GM21723 (cell line): ENCODE measurements around the gene ELOVL7.
"Not testable (repeated sequence)": the region's sequence is repeated elsewhere in the genome, so short reads cannot be mapped to it uniquely, and the experiment has no call there.

Experiments
- ATAC-seq: cut with Tn5 transposase; IDR thresholded peaks from one replicate; pipeline ENCODE4 v1.9.1; 2021; ENCODE audit warnings: mild to moderate bottlenecking, moderate library complexity; ENCODE audit not compliant: unreplicated experiment

ELOVL7 gene

GRCh38 chr5:60833520-60833919 is 10.5 kb downstream of the ELOVL7 start:
- ATAC-seq, result no peak

GRCh38 chr5:60830581-60831127 is 13.4 kb downstream of the ELOVL7 start:
- ATAC-seq, result peak; percentile 70

- ATAC-seq, result no peak
Measured at GRCh38 chr5:60829490-60830266, 14.4 kb downstream of the ELOVL7 start.

- ATAC-seq, result no peak
Measured at GRCh38 chr5:60827201-60827600, 16.9 kb downstream of the ELOVL7 start.

GRCh38 chr5:60826653-60827052 is 17.4 kb downstream of the ELOVL7 start:
- ATAC-seq, result peak; percentile 80

- ATAC-seq, result no peak
Measured at GRCh38 chr5:60823574-60823973, 20.5 kb downstream of the ELOVL7 start.

- no peak for ATAC-seq
Measured at GRCh38 chr5:60822285-60822556, 21.8 kb downstream of the ELOVL7 start.

- ATAC-seq, result no peak
Measured at GRCh38 chr5:60821488-60822284, 22.4 kb downstream of the ELOVL7 start.

GRCh38 chr5:60820593-60821487 is 23.2 kb downstream of the ELOVL7 start:
- no peak for ATAC-seq

GRCh38 chr5:60816138-60816537 is 27.9 kb downstream of the ELOVL7 start:
- not testable (repeated sequence) for ATAC-seq

- ATAC-seq, result no peak
Measured at GRCh38 chr5:60814498-60814897, 29.6 kb downstream of the ELOVL7 start.

GRCh38 chr5:60812426-60812825 is 31.6 kb downstream of the ELOVL7 start:
- ATAC-seq, result no peak

- peak; percentile 33 for ATAC-seq
Measured at GRCh38 chr5:60811105-60811504, 33.0 kb downstream of the ELOVL7 start.

GRCh38 chr5:60810438-60811085 is 33.5 kb downstream of the ELOVL7 start:
- peak; percentile 56 for ATAC-seq

- no peak for ATAC-seq
Measured at GRCh38 chr5:60809891-60810425, 34.1 kb downstream of the ELOVL7 start.

- ATAC-seq, result no peak
Measured at GRCh38 chr5:60806591-60807243, 37.4 kb downstream of the ELOVL7 start.

- no peak for ATAC-seq
Measured at GRCh38 chr5:60805463-60805862, 38.6 kb downstream of the ELOVL7 start.

GRCh38 chr5:60803712-60804111 is 40.4 kb downstream of the ELOVL7 start:
- no peak for ATAC-seq

- ATAC-seq, result no peak
Measured at GRCh38 chr5:60802986-60803385, 41.1 kb downstream of the ELOVL7 start.

- ATAC-seq, result no peak
Measured at GRCh38 chr5:60802226-60802625, 41.8 kb downstream of the ELOVL7 start.
